Mammary epithelial cell (primary cell): Measurements from ENCODE around the gene LRRC26.

Source experiments
- CTCF ChIP-seq, 2 donors: IDR thresholded peaks in 1 of 2; conservative IDR thresholded peaks in 1 of 2; 2 replicates each; pipeline ENCODE4 v1.5.1; 2011 to 2012; ENCODE audit warnings: inconsistent platforms in 2 of 2, low read length in 2 of 2, mild to moderate bottlenecking in 2 of 2, control low read depth in 1 of 2, low read depth in 1 of 2; ENCODE audit not compliant: insufficient read depth in 1 of 2; ENCODE audit errors: extremely low read depth in 1 of 2
- EZH2 ChIP-seq: IDR thresholded peaks from 2 replicates; pipeline ENCODE4 v1.6.1; 2012; ENCODE audit warnings: low read length, inconsistent platforms, borderline replicate concordance

- no peak for TF ChIP-seq CTCF (conservative IDR thresholded peaks at IDR 0.05 in 1 of 2, IDR thresholded peaks at IDR 0.05 in 1 of 2; ENCODE audit: extremely low read depth in 1 of 2, insufficient read depth in 1 of 2, low read depth in 1 of 2, low read length in 2 of 2)
- TF ChIP-seq EZH2: no peak
These were observed 1.9 kb downstream of the LRRC26 start for GRCh38 chr9:137167747-137168572.
